Measurements from ENCODE around the gene TJP1.
"Not testable (repeated sequence)": the region's sequence is repeated elsewhere in the genome, so short reads cannot be mapped to it uniquely, and the experiment has no call there.

Gene TJP1

DNA sequence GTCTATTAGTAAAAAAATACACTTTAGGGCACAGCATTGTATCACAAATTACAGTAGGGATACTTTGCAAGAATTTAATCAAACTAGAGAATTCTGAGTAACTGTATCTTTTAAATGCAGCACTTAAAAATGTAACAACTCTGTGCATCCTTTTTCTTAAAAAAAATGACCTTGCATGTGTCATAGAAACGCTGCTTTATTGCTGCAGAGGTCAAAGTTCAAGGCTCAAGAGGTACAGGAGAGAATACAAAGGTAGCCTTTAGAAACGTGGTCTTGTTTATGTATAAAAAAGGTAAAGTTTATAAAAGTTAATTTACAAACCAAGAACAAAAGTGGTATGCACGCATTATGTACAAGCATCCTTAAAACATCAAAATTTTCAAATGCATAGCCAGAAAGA is 122.0 kb downstream of the TJP1 start:
- no peak for DNase-seq (ENCODE audit: low read depth)

DNA sequence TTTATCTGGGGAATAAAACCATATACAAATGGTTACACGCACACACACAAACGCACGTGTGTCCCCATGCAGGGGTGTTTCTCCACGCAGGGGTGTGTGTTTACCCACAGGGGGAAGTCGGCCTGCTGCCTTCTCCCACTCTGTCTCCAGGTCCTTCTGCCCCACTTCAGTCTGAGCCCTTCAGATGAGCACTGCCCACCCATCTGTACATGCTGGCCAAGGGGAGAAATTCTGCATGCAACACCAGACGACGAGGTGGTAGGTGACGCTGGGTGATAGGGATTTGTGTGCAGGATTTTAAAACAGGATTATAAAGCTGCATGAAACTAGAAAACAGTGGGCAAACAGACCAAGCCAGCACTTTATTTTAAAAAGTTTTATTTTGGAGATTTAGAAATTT is 122.5 kb downstream of the TJP1 start:
- no peak for DNase-seq (ENCODE audit: low read depth)

DNA sequence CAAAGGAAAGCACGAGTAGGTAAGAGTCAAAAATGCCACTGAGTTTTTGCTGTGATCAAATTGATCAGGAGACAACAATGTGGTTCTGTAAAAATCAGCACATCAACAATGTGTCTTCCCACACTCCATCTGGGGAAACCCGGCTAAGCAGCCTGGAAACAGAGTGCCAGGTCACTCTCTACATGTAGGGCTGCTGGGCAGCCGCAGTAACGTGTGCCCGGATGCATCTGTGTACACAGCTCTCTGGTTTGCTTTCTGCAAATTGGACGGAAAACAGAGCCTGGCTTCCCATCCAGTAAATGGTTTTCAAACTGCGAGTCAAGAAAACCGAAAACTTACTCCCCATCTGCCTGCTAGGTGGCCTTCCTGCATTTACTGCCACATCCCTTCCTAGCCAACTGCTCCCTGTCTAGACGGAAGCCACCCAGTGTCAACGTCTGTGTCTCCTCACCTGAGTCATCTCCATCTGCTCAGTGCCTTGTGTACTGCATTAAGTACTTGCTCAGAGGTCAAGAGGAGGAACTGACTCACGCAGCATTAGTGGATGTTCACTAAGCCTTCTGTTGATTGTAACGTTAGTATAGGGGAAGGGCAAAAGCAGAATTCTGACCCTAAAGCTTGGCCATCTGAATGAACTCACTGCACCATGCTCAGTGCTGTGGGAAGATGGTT is 124.1 kb downstream of the TJP1 start:
- no peak for DNase-seq (ENCODE audit: low read depth)

DNA sequence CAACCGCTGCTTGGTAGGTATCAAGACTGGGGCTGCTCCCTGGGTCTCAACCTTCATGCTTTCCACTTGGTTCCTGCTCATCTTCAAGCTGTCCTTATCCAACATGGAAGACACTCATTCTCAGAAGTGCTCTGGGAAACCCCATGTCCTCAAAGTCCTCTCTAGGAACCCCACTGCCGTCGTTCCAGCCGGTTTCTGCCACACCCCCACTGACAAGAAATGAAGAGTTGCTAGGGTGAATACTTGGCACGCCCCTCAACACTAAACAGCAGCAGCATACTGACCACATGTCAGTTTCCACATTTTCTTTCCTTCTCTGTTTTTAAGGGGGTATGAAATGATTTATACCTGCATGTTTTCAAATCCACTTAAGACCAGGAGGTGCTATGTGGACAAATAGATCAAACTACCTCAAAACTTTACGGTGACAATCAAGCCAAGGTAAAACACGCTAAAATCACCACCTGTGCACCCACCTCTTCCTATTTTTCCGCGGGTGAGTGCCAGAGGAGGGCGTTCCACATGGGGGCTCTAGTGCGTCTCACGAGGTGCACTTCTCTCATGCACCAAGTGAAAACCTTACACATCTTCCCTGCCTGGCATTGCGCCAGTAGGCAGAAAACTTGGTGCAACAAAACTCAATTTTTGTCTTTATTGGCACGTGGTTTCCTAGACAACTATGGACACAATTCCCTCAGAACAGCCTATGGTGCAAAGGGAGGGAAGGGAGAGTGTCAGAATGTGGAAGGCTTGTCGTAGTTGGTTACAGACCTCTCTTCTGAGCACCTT is 125.1 kb downstream of the TJP1 start:
- no peak for DNase-seq (ENCODE audit: low read depth)

DNA sequence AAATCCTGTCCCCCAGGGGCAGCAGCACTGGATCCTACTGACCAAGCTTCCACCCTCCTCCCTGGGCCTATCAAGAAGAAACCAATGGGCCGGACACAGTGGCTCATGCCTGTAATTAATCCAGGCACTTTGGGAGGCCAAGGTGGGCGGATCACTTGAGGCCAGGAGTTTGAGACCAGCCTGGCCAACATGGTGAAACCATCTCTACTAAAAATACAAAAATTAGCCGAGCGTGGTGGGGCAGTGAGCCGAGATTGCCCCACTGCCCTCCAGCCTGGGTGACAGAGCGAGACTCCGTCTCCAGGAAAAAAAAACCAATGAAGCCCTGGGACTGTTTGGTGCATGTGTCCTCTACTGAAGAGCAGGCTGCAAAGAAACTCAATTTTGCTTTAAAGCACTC is 125.8 kb downstream of the TJP1 start:
- DNase-seq (ENCODE audit: low read depth) = not testable (repeated sequence)

DNA sequence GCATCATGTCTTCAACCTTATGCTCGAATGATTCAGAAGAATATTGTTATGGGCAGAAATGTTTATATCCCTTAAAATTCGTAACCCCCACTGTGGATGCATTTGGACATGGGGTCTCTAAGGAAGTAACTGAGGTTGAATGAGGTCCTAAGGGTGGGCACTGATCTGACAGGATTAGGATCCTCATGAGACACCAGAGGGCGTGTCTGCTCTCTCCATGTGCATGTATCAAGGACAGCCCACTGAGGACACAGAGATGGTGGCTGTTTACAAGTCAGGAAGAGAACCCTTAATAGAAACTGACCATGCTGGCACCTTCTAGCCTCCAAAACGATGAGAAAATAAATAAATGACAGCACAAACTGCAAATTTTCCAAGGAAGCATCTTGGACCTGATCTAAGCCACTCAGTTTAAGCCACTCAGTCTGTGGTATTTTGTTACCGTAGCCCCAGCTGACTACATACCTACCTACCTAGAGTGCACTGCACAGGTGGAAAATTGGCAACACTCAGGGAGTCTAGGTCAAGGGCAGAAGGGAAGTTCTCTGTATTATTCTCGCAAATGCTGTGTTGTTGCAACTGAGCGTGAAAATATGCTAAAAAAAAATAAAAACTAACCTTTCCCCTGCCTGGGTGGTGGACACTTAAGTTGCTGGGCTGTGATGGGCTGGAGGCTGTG is 126.6 kb downstream of the TJP1 start:
- no peak for DNase-seq (ENCODE audit: low read depth)

DNA sequence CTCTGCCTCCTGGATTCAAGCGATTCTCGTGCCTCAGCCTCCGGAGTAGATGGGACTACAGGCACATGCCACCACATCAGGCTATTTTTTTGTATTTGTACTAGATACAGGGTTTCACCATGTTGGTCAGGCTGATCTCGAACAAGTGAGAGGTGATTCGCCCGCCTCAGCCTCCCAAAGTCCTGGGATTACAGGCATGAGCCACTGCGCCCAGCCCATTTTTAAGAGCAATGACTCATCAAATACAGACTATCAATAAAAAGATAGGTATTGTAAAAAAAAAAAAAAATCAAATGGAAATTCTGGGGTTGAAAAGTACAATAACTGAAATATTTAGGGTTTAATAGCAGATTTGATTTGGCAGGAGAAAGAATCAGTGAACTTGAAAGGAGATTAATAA is 129.0 kb downstream of the TJP1 start:
- DNase-seq (ENCODE audit: low read depth) = no peak

DNA sequence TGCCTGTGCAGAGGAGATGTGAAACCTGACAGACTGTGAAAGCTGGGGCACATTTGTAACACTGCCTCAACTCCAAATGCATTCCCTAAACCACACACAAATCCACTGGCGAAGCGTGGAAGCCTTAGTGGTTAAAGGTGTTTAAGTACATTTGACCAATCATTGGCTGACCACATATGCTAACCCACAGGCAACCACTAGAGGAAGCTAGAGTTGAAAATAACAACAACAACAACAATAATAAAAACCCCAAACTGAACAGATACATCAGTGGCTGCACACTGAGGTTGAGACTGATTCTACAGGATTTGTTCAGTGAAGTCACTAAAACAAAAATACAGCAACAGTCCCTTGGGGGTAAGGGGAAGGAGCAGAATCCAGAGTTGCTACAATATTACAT is 129.7 kb downstream of the TJP1 start:
- no peak for DNase-seq (ENCODE audit: low read depth)

DNA sequence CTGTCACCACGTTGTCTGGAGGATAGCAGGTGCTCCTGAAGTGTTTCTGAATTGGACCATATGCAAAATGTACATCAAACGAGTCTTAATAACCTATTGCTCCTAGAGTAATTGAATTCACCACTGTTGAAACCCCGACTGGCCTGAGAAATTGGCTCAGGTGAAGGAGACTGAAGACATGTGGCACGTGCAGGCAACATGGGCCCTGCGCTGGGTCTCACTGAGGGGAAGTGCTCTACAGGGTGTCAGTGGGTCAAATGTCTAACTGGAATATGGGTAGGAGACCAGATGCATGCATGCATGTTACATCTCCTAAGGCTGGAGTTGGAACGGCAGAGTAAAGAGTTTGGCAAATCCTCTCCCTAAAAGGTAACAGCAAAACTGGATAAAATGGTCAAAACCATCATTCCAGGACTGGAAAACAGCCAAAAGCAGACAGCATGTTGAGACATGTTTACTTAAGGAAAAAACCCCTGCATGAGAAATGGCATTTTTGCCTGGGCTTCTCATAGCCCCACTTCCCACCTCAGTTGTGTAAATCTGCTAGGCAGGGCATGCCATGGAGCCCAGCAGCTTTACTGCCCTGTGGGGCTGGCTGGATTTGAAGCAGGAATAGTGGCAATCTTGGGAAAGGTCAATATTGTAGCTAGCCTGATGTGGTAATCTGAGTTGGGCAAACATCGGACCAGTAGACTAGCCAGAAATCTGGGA is 131.3 kb downstream of the TJP1 start:
- no peak for DNase-seq (ENCODE audit: low read depth)

DNA sequence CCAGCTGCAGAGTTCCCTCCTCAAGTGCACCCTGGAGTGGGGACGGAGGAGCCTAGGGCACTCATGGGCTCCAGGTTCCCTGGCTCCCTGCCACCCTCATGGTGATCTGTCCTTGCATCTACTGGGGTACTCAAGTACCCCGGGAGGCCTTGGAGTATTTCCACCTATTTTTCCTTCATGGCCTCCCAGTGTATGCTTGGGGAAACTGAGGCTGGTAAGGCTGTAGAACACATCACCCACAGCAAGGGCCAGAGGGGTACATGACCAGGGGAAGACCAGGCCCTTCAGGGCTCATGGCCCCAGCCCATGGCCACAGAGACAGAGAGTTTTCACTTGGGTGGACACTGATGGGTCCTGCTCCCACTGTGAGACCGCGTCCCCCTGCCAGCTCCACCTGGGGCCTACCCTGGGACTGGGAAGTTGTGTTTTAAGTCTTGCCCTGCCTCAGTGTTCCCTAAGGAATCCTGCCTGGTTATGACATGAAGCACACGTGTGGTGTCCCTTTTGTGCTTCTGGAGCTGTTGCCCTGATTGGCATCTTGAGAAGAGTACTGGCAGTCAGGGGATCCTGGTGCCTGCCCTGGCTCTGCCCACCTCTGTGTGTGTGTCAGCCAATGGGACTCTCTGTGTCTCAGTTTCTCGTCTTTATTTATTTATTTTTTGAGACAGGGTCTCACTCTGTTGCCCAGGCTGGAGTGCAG is 132.8 kb downstream of the TJP1 start:
- DNase-seq (ENCODE audit: low read depth) = no peak

DNA sequence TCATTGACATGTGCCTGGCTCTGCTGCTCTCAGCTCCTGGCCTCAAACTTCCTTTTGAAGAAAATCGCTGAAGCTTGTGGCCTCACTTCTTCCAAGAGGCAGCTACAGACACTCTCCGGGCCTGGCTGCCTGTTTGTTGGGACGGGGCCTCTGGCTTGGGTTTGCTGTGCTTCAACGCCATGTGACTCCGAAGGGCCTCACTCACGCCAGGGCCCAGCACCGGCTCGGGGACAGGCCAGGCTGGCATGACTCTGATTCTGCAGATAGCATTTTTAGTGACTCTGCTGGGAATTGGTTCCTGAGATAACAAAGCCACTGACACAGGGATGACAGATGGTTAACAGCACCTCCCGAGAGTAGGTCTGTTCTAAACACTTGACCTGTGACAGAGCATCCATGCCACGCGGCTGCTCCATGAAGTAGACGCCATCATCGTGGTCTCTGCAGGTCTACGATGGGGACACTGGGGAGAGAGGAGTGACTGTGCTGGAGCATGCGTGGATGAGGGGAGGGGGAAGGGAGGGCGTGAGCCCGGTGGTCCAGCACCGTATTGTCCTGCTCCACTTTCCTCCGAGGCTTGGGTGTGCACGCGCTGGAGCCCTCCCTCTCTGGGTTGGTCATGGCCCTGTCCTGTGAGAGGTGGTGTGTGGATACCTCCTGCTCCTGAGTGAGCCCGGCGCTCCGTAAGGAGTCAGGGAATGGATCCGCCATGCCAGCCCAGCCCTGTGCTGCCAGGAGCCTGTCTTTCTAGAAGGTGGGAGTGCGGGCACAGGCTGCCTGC is 133.6 kb downstream of the TJP1 start:
- no peak for DNase-seq (ENCODE audit: low read depth)

DNA sequence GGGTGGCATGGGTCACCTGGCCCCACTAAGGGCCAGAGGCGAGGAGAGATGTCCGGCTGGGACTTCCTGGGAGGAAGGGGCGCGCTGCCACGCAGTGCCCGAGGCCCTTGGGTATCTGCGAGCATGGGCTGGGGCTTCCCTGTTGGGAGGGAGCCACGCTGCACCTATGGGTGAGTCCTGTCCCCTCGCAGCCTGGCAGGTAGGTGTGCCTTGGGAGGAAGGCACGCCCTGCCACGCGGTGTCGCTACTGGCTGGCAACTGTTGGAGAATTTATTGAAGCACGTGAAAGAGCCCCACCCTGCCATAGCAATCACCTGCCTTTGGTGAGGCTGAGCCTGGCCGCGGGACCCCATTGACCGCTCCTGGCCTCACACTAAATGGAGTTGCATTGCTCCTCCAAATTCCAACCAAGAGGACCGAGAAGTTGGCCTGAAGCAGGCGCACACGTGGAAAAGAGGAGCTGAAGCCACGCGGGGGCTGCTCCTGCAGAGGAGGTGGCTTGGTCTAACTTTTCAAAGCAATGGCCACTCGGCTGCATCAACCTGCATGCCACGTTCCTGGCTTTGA is 134.2 kb downstream of the TJP1 start:
- no peak for DNase-seq (ENCODE audit: low read depth)

DNA sequence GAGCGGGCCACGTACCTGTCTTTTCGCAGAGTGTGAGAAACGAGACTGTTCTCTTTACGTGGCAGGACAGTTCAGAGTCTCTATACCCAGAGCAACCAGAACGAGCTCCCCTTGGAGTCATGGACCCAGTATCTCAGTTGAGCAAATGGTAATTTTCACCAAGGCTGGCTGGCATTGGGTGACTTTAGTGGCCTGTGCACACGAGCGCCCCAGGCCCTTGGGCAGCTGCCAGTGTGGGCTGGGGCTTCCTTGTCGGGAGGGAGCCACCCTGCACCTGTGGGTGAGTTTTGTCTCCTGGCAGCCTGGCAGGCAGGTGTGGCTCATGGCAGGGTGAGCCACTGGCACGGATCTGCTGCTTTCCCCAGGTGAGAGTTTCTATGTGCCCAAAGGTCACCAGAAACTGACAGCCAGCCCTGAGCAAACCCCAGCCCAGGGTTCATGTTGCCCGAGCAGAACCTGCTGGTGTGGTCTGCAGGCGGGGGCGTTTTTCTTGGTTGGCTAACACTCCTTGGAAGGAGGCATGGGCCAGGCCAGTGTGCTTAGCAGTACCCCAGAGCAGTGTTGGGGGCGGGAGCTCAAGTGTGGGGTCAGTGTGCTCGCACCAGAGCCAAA is 135.0 kb downstream of the TJP1 start:
- DNase-seq (ENCODE audit: low read depth) = no peak

DNA sequence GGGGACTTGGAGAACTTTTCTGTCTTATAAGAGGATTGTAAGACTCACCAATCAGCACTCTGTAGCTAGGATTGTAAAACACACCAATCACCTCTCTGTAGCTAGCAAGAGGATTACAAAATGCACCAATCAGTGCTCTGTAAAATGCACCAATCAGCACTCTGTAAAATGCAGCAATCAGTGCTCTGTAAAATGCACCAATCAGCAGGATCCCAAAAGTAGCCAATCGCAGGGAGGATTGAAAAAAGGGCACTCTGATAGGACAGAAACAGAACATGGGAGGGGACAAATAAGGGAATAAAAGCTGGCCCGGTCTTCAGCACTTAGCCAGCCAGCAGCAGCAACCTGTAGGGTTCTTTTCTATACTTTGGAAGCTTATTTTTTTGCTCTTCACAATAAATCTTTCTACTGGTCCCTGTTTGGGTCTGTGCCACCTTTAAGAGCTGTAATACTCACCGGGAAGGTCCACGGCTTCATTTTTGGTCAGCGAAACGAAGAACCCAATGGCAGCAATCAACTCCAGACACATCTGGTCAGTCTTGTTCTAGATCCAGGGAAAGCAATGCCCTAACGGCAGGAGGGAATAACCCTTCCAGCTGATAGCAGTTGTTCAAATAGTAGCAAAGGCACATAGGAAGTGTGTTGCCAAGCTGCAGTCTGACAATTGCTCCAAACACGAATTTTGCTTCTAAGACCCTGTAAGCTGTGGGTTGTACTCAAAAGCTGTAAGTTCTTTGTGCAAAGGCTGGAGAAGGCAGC is 135.6 kb downstream of the TJP1 start:
- no peak for DNase-seq (ENCODE audit: low read depth)

DNA sequence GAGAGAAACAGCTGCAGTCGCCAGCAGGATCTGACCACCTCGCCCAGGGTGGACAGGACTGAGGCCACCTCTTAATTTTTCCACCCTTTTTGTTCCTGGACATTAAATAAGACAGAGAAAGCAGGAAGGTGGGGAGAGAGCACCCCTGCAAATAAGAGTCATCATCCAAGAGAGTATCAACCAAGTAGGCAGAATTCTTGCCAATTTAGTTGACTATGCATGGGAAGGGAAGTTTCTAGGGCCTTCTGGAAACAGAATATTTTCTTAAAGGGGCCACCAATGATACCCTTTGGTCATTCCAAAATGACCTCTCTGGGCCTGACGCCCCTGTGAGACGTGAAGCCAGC is 136.2 kb downstream of the TJP1 start:
- DNase-seq (ENCODE audit: low read depth) = no peak

DNA sequence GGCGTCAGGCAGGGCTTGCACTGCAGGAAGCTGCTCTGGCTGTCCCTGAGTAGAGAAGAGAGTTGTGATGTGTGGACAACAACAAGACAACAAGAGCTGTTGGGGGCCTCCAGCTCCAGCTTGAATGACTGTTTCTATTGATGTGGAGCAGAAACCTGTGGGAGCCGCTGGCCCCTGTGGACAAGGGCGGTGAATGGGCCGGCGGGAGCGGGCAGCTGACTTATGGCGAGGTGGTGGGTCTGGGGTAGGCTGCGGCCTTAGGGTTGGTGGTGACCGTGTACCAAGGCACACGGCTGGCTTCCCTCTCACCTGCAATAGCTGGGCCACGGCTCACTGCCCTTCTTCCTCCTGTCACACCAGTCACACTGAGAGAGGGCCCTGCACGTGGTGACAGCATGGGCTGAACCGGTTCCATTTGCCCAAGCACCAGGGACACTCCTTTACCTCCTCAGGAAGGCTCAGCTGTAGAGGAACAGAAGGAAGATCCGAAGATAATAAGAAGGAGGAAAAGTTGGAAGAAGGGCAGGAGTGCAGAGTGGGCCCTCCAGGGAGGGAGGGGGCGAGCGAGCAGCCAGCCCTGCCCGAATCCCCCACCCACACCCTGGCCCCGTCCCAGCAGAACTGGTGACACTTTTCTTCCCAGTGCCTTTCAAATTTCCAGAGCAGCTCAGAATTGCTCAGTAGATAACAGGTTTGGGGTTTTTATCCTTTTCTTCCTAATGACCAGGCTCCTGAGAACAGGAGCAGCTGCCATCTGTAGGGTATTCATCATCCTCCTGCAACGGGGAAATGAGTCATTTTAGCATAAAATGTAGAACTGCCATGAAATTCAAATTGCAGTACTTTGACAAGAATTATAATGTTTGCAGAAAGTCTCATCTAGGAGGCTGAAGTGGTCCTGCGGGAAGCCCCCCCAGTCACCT is 136.9 kb downstream of the TJP1 start:
- no peak for DNase-seq (ENCODE audit: low read depth)

DNA sequence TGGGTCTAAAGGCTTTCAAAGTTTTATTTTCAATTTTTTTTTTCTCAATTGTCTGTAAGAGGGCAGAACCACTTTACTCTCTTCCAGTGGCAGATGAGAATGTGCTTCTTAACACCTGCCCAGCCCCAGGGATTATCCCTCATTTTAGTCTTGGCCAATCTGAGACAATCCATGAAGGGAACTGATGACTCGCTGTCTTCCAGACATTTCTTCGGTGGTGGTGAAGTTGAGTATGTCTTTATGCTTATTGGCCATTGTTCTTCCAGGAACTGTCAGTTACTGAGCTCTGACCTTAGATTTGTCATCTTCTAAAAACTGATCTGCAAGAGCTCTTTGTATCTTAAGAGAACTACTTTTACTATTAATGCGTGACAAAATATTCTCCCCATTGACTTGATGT is 139.5 kb downstream of the TJP1 start:
- no peak for DNase-seq (ENCODE audit: low read depth)

DNA sequence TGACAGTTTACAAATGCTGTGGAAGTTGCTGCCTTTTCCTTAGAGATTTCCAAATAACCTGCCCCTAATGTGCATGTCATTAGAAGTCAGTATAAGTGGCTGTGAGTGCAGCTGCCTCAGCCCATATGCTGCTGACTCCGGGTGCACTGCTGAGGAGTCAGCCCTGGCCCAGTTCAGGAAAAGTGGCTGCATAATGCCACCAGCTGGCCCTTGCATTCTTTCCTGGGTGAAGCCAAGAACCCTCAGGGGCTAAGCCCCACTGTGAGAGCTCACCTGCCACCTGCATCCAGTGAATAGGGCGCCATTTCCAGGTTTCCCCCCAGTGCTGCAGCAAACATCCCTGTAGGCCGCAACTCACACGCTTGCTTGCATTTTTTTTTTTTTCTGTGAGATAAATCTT is 139.9 kb downstream of the TJP1 start:
- DNase-seq (ENCODE audit: low read depth) = no peak

DNA sequence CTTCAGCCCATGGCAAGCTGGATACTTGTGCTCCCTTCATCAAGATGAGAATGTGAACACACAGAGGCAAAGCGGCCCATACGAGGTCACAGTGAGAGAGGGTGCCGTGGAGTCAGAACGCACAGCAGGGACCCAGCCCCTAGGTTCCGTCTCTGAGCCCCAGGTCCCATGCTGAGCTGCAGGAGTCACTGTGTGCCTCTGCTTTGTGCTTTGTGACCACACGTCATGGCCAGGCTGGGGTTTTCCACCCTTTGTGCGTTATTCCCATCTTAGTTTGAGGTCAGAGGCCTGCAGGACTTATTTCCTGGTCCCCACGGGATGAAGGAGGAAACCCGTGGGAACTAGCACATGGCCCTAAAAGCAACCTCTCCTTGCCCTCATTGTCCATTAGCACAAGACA is 140.3 kb downstream of the TJP1 start:
- no peak for DNase-seq (ENCODE audit: low read depth)

Data from HS-27A (cell line).